Erythroblast (primary cell): Measurements from ENCODE around the gene ATP1A4.

Source experiments
- GATA1 ChIP-seq: IDR thresholded peaks from 2 replicates; pipeline ENCODE4 v1.6.1; 2011; ENCODE audit warnings: low read depth, mild to moderate bottlenecking, control low read depth, low read length, moderate library complexity
- POLR2A ChIP-seq: IDR thresholded peaks from 2 replicates; pipeline ENCODE4 v1.6.1; 2011; ENCODE audit warnings: mild to moderate bottlenecking, low read length

GRCh38 chr1:160193832-160194736 lies 42.7 kb downstream of the ATP1A4 start:
- TF ChIP-seq POLR2A (no peak), GATA1 (no peak)
